Fibroblast of villous mesenchyme (primary cell): ENCODE data around the gene CCDC134. TPM values are rescaled to one million over a fixed set of nuclear protein-coding genes. Genes with fewer than 3 reads are reported as not detected.
"Not testable (repeated sequence)": the region's sequence is repeated elsewhere in the genome, so short reads cannot be mapped to it uniquely, and the experiment has no call there.

ENCODE experiments used
- DNase-seq: peaks from one replicate; pipeline ENCODE4 v3.0.0-alpha.2; 2010; ENCODE audit warnings: low read depth
- H3K4me3 ChIP-seq: 2 replicates; pipeline ENCODE4 v1.5.1; 2011; ENCODE audit warnings: low read depth, mild to moderate bottlenecking, low read length
- CTCF ChIP-seq: IDR thresholded peaks from 2 replicates; pipeline ENCODE4 v1.5.1; 2012; ENCODE audit warnings: low read depth, mild to moderate bottlenecking, low read length; ENCODE audit not compliant: insufficient read depth
- total RNA-seq: library from RNA; depleted of rRNA; stranded (reverse); fragments of >200 nt; gene quantifications from 2 replicates; pipeline ENCODE4 v1.2.3, GENCODE V29; 2012

The CCDC134 gene
- total RNA-seq, 1 donor = 16.0 TPM

- no peak for TF ChIP-seq CTCF
- DNase-seq = peak; percentile 45
- H3K4me3 ChIP-seq = peak overlapping the region; percentile 88
These were observed 33.0 kb downstream of the CCDC134 start for GRCh38 chr22:41833369-41834004.

- H3K4me3 ChIP-seq = peak overlapping the region; percentile 88
- TF ChIP-seq CTCF = no peak
- no peak for DNase-seq
These were observed 33.8 kb downstream of the CCDC134 start for GRCh38 chr22:41834005-41834944.

- not testable (repeated sequence) for H3K4me3 ChIP-seq, DNase-seq
These were observed 35.0 kb downstream of the CCDC134 start for GRCh38 chr22:41835462-41835861.

- no peak overlapping the region for H3K4me3 ChIP-seq
- TF ChIP-seq CTCF = no peak
- no peak for DNase-seq
These were observed 36.1 kb downstream of the CCDC134 start for GRCh38 chr22:41836551-41836950.

GRCh38 chr22:41838842-41839618 is 38.6 kb downstream of the CCDC134 start:
- no peak for DNase-seq
- no peak for TF ChIP-seq CTCF
- no peak overlapping the region for H3K4me3 ChIP-seq

GRCh38 chr22:41840216-41840615 is 39.7 kb downstream of the CCDC134 start:
- no peak overlapping the region for H3K4me3 ChIP-seq
- TF ChIP-seq CTCF = no peak
- DNase-seq = no peak

- no peak for DNase-seq
- no peak overlapping the region for H3K4me3 ChIP-seq
- TF ChIP-seq CTCF = no peak
These were observed 40.7 kb downstream of the CCDC134 start for GRCh38 chr22:41841085-41841712.
